DOHH2 (cell line): Measurements from ENCODE around the gene MDGA2.

Experiments used
- H3F3A ChIP-seq: fragments of 200-600 bp; sonication (generic), shearing (Covaris generic); 2 replicates; pipeline ENCODE4 v1.6.0; 2016; ENCODE audit warnings: antibody characterized with exemption, mild to moderate bottlenecking; ENCODE audit not compliant: control insufficient read depth, insufficient read depth
- H3K27ac ChIP-seq: fragments of 200-600 bp; sonication (generic); 2 replicates; pipeline ENCODE4 v1.5.1; 2014; ENCODE audit warnings: low read depth, mild to moderate bottlenecking, low read length, moderate library complexity
- H3K27me3 ChIP-seq: fragments of 200-600 bp; sonication (generic); 2 replicates; pipeline ENCODE4 v1.6.1; 2014; ENCODE audit warnings: mild to moderate bottlenecking, low read length, mixed read lengths; ENCODE audit not compliant: control insufficient read depth
- H3K36me3 ChIP-seq: fragments of 200-600 bp; sonication (generic); 2 replicates; pipeline ENCODE4 v1.6.1; 2014; ENCODE audit warnings: mild to moderate bottlenecking, low read length, moderate library complexity, mixed read lengths; ENCODE audit not compliant: control insufficient read depth
- H3K4me1 ChIP-seq: fragments of 200-600 bp; sonication (generic); 2 replicates; pipeline ENCODE4 v1.6.1; 2014; ENCODE audit warnings: mild to moderate bottlenecking, low read length, mixed read lengths; ENCODE audit not compliant: control insufficient read depth
- H3K4me2 ChIP-seq: fragments of 200-600 bp; sonication (generic); 2 replicates; pipeline ENCODE4 v1.6.0; 2014; ENCODE audit warnings: mild to moderate bottlenecking, low read length, moderate library complexity
- H3K4me3 ChIP-seq: fragments of 200-600 bp; sonication (generic); 2 replicates; pipeline ENCODE4 v1.5.1; 2014; ENCODE audit warnings: mild to moderate bottlenecking, low read length, mixed read lengths
- H3K79me2 ChIP-seq: fragments of 200-600 bp; sonication (generic); 2 replicates; pipeline ENCODE4 v1.6.1; 2014; ENCODE audit warnings: mild to moderate bottlenecking, low read length, mixed read lengths; ENCODE audit not compliant: control insufficient read depth
- H3K9me2 ChIP-seq: fragments of 200-600 bp; sonication (generic); replicated peaks from 2 replicates; pipeline ENCODE4 v1.6.1; 2014; ENCODE audit warnings: mild to moderate bottlenecking, low read length, mixed read lengths; ENCODE audit not compliant: control insufficient read depth
- H3K9me3 ChIP-seq: fragments of 200-600 bp; sonication (generic); 2 replicates; pipeline ENCODE4 v1.6.1; 2014; ENCODE audit warnings: antibody characterized with exemption, low read length, mixed read lengths; ENCODE audit not compliant: control insufficient read depth, insufficient read depth
- H4K20me1 ChIP-seq: fragments of 200-600 bp; sonication (generic); 2 replicates; pipeline ENCODE4 v1.6.0; 2014; ENCODE audit warnings: low read depth, mild to moderate bottlenecking, antibody characterized with exemption, low read length, moderate library complexity; ENCODE audit not compliant: control insufficient read depth, insufficient read depth
- EZH2phosphoT487 ChIP-seq: fragments of 200-600 bp; sonication (generic); IDR thresholded peaks from 2 replicates; pipeline ENCODE4 v1.6.1; 2017; ENCODE audit warnings: borderline replicate concordance, mild to moderate bottlenecking, antibody characterized with exemption, low read length, moderate library complexity, mixed read lengths
- TF ChIP-seq, protein P1 (sequence below): fragments of 200-600 bp; sonication (generic); IDR thresholded peaks from one replicate; pipeline ENCODE4 v1.5.1; 2014; ENCODE audit warnings: antibody characterized with exemption, mild to moderate bottlenecking, low read depth, low read length; ENCODE audit not compliant: poor library complexity, severe bottlenecking

MDGA2 gene

DNA sequence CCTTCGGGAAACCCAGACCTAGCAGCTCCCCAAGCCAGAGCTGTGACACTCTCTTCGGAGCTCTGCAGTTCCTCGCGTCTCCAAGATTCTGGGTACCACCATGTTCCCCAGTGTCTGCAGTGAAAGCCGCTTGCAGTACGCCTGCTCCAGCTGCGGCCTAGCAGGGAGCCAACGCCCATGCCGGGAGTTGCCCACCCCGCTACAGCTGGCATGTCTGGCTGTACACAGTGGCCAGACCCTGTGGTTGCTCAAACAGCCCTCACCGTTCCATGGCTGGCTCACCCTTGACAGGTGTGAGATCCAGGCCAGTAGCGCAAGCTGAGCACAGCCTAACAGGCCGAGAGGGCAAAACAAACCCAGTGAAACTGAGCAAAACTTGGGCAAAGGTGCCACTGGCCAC, 520.0 kb downstream of the MDGA2 start:
- no peaks in the 10 kb centered on the region for H3K36me3 ChIP-seq
- no peaks in the 10 kb centered on the region for H3F3A ChIP-seq
- H3K4me3 ChIP-seq = no peak overlapping the region
- H3K4me2 ChIP-seq = no peak overlapping the region
- TF ChIP-seq EZH2phosphoT487 = no peak
- TF ChIP-seq, protein P1, sequence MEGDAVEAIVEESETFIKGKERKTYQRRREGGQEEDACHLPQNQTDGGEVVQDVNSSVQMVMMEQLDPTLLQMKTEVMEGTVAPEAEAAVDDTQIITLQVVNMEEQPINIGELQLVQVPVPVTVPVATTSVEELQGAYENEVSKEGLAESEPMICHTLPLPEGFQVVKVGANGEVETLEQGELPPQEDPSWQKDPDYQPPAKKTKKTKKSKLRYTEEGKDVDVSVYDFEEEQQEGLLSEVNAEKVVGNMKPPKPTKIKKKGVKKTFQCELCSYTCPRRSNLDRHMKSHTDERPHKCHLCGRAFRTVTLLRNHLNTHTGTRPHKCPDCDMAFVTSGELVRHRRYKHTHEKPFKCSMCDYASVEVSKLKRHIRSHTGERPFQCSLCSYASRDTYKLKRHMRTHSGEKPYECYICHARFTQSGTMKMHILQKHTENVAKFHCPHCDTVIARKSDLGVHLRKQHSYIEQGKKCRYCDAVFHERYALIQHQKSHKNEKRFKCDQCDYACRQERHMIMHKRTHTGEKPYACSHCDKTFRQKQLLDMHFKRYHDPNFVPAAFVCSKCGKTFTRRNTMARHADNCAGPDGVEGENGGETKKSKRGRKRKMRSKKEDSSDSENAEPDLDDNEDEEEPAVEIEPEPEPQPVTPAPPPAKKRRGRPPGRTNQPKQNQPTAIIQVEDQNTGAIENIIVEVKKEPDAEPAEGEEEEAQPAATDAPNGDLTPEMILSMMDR = no peak
- H3K79me2 ChIP-seq = no peaks in the 10 kb centered on the region
- no peaks in the 10 kb centered on the region; the same call in 1 of the 2 replicates for H3K9me2 ChIP-seq
- H4K20me1 ChIP-seq = no peaks in the 10 kb centered on the region
- peaks cover 10% of the 10 kb centered on the region; the same call in 1 of the 2 replicates for H3K9me3 ChIP-seq
- no peaks in the 10 kb centered on the region for H3K4me1 ChIP-seq
- H3K27me3 ChIP-seq = no peaks in the 10 kb centered on the region
- no peak overlapping the region for H3K27ac ChIP-seq

DNA sequence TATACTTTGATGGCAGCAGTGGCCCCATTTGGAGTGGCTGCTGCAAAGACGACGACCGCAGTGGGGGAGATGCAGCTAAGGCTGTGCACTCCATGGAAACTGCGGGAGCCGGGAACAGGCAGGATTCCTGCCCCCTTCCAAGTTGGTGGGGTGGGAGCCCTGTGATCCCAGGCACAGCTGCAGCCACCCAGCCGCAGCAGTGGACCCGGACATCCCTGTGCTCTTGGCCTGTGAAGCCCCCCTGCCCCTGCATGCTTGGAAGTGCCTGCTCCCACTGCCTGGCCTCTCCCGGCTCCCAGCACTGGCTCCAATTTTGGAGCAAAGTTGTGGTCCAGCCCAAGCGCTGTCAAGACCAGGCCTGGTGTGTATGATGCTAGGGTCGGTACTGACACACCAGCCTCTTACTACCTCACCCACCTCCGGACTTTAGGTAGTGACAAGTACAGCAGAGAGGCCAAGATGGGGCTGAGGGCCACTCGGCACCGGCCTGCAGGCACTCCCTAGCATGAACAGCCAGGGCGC, 521.1 kb downstream of the MDGA2 start:
- Histone ChIP-seq H3F3A (no peaks in the 10 kb centered on the region), H3K27me3 (no peaks in the 10 kb centered on the region), H3K4me3 (no peak overlapping the region), H3K27ac (no peak overlapping the region), H3K36me3 (no peaks in the 10 kb centered on the region), H3K79me2 (no peaks in the 10 kb centered on the region), H3K9me2 (no peaks in the 10 kb centered on the region; the same call in 1 of the 2 replicates), H3K4me2 (no peak overlapping the region), H3K4me1 (no peaks in the 10 kb centered on the region), H4K20me1 (no peaks in the 10 kb centered on the region), H3K9me3 (peaks cover 10% of the 10 kb centered on the region; the same call in 1 of the 2 replicates)
- no peak for TF ChIP-seq EZH2phosphoT487
- TF ChIP-seq, protein P1 = no peak

DNA sequence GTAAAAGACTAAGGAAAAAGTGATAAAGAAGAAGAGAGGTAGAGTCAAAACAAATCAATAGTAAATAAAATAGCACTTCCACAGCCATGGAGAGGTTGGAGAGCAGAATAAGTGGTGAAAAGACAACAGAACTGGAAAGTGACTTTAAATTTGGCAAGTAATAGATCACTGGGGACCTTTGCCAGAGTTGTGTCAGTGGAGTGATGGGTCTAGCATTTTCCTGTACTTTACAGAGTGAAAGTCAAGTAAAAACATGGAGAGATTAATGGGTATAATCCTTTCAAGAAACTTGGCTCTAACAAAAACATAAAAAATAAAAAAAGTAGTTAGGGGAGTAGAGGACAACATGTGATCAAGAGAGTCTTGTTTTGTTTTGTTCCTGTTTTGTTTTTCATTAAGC, 521.7 kb downstream of the MDGA2 start:
- Histone ChIP-seq H3K9me2 (no peaks in the 10 kb centered on the region; the same call in 1 of the 2 replicates), H3K27ac (no peak overlapping the region), H3K9me3 (peaks cover 10% of the 10 kb centered on the region; the same call in 1 of the 2 replicates), H4K20me1 (no peaks in the 10 kb centered on the region), H3K4me1 (no peaks in the 10 kb centered on the region), H3K79me2 (no peaks in the 10 kb centered on the region), H3K4me3 (no peak overlapping the region), H3K36me3 (no peaks in the 10 kb centered on the region), H3F3A (no peaks in the 10 kb centered on the region), H3K4me2 (no peak overlapping the region), H3K27me3 (no peaks in the 10 kb centered on the region)
- TF ChIP-seq, protein P1 = no peak
- no peak for TF ChIP-seq EZH2phosphoT487
